Measurements from ENCODE around the gene PCYT2. TPM values are rescaled to one million over a fixed set of nuclear protein-coding genes. Genes with fewer than 3 reads are reported as not detected.

PCYT2 gene
- 10 to 100 TPM; 71.6 to 82.9 TPM for total RNA-seq

GRCh38 chr17:81911277-81911961 lies at the start of gene PCYT2:
Gene PCYT2, minus strand, starts transcription at chr17:81911399. Its CDS starts 44 bp downstream, at chr17:81911355.

GRCh38 chr17:81947189-81947588 lies 36.0 kb upstream of the PCYT2 start, which contains the start of gene MYADML2:
Gene MYADML2, minus strand, starts transcription at chr17:81947233. Its CDS starts 5,492 bp downstream, at chr17:81941741.

GRCh38 chr17:81927653-81928543 lies 16.7 kb upstream of the PCYT2 start, which contains the start of gene MAFG:
Gene MAFG, minus strand, starts transcription at chr17:81927735. Its CDS starts 4,550 bp downstream, at chr17:81923185.

GRCh38 chr17:81917565-81918332 lies 6.5 kb upstream of the PCYT2 start, which contains the start of gene SIRT7:
Gene SIRT7, minus strand, starts transcription at chr17:81918176. Its CDS starts 45 bp downstream, at chr17:81918131.

GRCh38 chr17:81902023-81902652 lies 9.1 kb downstream of the PCYT2 start, which contains the start of gene NPB:
Gene NPB, plus strand, starts transcription at chr17:81902238. Its CDS starts 40 bp downstream, at chr17:81902278.

GRCh38 chr17:81870981-81871386 lies 40.2 kb downstream of the PCYT2 start, which contains the start of gene ARHGDIA:
Gene ARHGDIA, minus strand, starts transcription at chr17:81871337. Its CDS starts 1,407 bp downstream, at chr17:81869930.

GRCh38 chr17:81859906-81860755 lies 51.1 kb downstream of the PCYT2 start, which contains the start of gene P4HB:
Gene P4HB, minus strand, starts transcription at chr17:81860535. Its CDS starts 64 bp downstream, at chr17:81860471.

Other genes starting within 250 kb of the PCYT2 start
- gene OXLD1, start 244.8 kb downstream of the PCYT2 start, total RNA-seq: 10 to 100 TPM; 32.0 to 38.0 TPM
- gene CCDC137, start 244.7 kb downstream of the PCYT2 start, total RNA-seq: 10 to 100 TPM in 1 of 2 donors, 1 to 10 TPM in 1; 4.8 to 10.7 TPM
- gene ARL16, start 227.6 kb downstream of the PCYT2 start, total RNA-seq: 10 to 100 TPM; 14.0 to 17.6 TPM
- gene HGS, start 227.4 kb downstream of the PCYT2 start, total RNA-seq: 100 to 1,000 TPM in 1 of 2 donors, 10 to 100 TPM in 1; 87.1 to 105 TPM
- 10 to 100 TPM; 18.6 to 30.6 TPM for gene MRPL12, start 208.0 kb downstream of the PCYT2 start, total RNA-seq
- gene SLC25A10, start 199.1 kb downstream of the PCYT2 start, total RNA-seq: 10 to 100 TPM; 12.7 to 27.6 TPM
- gene GCGR, start 107.2 kb downstream of the PCYT2 start, total RNA-seq: not detected
- gene MCRIP1, start 78.1 kb downstream of the PCYT2 start, total RNA-seq: 10 to 100 TPM; 84.9 to 98.4 TPM
- not detected for gene PPP1R27, start 76.3 kb downstream of the PCYT2 start, total RNA-seq
- 100 to 1,000 TPM; 383 to 481 TPM for gene P4HB, start 50.9 kb downstream of the PCYT2 start, total RNA-seq
- gene ARHGDIA, start 40.1 kb downstream of the PCYT2 start, total RNA-seq: 100 to 1,000 TPM; 192 to 263 TPM
- 100 to 1,000 TPM in 1 of 2 donors, 10 to 100 TPM in 1; 71.6 to 187 TPM for gene ALYREF, start 19.8 kb downstream of the PCYT2 start, total RNA-seq
- 100 to 1,000 TPM; 113 to 141 TPM for gene ANAPC11, start 19.7 kb downstream of the PCYT2 start, total RNA-seq
- 1 to 10 TPM in 1 of 2 donors, not detected in 1; 1.0 TPM for gene NPB, start 9.2 kb downstream of the PCYT2 start, total RNA-seq
- gene SIRT7, start 6.8 kb upstream of the PCYT2 start, total RNA-seq: 10 to 100 TPM; 14.1 to 15.3 TPM
- gene MAFG, start 16.3 kb upstream of the PCYT2 start, total RNA-seq: 10 to 100 TPM; 23.1 to 33.0 TPM
- gene PYCR1, start 25.9 kb upstream of the PCYT2 start, total RNA-seq: 10 to 100 TPM in 1 of 2 donors, 1 to 10 TPM in 1; 8.3 to 14.3 TPM
- not detected for gene MYADML2, start 35.8 kb upstream of the PCYT2 start, total RNA-seq
- gene NOTUM, start 49.8 kb upstream of the PCYT2 start, total RNA-seq: not detected
- gene ASPSCR1, start 66.2 kb upstream of the PCYT2 start, total RNA-seq: 10 to 100 TPM; 23.6 to 33.7 TPM
- gene CENPX, start 111.5 kb upstream of the PCYT2 start, total RNA-seq: 10 to 100 TPM; 24.8 to 72.9 TPM
- 10 to 100 TPM; 14.8 to 30.0 TPM for gene LRRC45, start 111.9 kb upstream of the PCYT2 start, total RNA-seq
- gene RAC3, start 120.3 kb upstream of the PCYT2 start, total RNA-seq: 10 to 100 TPM; 10.3 to 13.7 TPM
- 10 to 100 TPM; 50.9 to 62.6 TPM for gene DCXR, start 126.3 kb upstream of the PCYT2 start, total RNA-seq
- 10 to 100 TPM; 20.3 to 26.3 TPM for gene RFNG, start 140.4 kb upstream of the PCYT2 start, total RNA-seq
- 100 to 1,000 TPM; 100 to 150 TPM for gene GPS1, start 140.5 kb upstream of the PCYT2 start, total RNA-seq
- gene DUS1L, start 154.4 kb upstream of the PCYT2 start, total RNA-seq: 10 to 100 TPM; 64.0 to 81.3 TPM
- gene FASN, start 186.8 kb upstream of the PCYT2 start, total RNA-seq: 100 to 1,000 TPM; 134 to 239 TPM